ENCODE data around the gene UBR1. TPM values are rescaled to one million over a fixed set of nuclear protein-coding genes. Genes with fewer than 3 reads are reported as not detected.

The UBR1 gene
- polyA plus RNA-seq, 1 donor (not counting 4 experiments of a cell fraction or from before 2014, with no cell fraction given) = 17.4 TPM

- H2AFZ ChIP-seq (ENCODE audit: control insufficient read depth, low read length) = no peak overlapping the region
- dilution Hi-C loops (cut with MboI; ENCODE audit: extremely low pct_ligation_motif_present, low sequenced_read_pairs) = no loop called here
- H3K4me1 ChIP-seq (ENCODE audit: control insufficient read depth, extremely low read depth, insufficient read depth, low read length) = peaks cover 5% of the 10 kb centered on the region
- H4K20me1 ChIP-seq (ENCODE audit: control insufficient read depth, extremely low read depth, insufficient read depth, low read length) = no peaks in the 10 kb centered on the region
- H3K9me3 ChIP-seq (ENCODE audit: control insufficient read depth, low read depth, low read length) = no peaks in the 10 kb centered on the region
- no peak overlapping the region for H3K9ac ChIP-seq (ENCODE audit: control insufficient read depth, extremely low read depth, insufficient read depth, low read length)
- H3K9me1 ChIP-seq (ENCODE audit: control insufficient read depth, extremely low read depth, insufficient read depth, low read length) = no peaks in the 10 kb centered on the region
- TF ChIP-seq EZH2 (IDR thresholded peaks at IDR 0.05; ENCODE audit: low read length) (no peak), CTCF (optimal IDR thresholded peaks at IDR 0.05 in 1 of 3, IDR thresholded peaks at IDR 0.05 in 1 of 3, conservative IDR thresholded peaks at IDR 0.05 in 1 of 3; ENCODE audit: extremely low read depth in 1 of 3, insufficient read depth in 2 of 3, low read length in 3 of 3) (no peak)
- FAIRE-seq = no peak
- peaks cover 6 to 11% of the 10 kb centered on the region in 2 experiments for H3K36me3 ChIP-seq (ENCODE audit: control insufficient read depth in 2 of 2, extremely low read depth in 1 of 2, insufficient read depth in 2 of 2, low read length in 2 of 2)
- H3K4me3 ChIP-seq (ENCODE audit: control insufficient read depth in 2 of 3, extremely low read depth in 1 of 3, insufficient read depth in 2 of 3, low read depth in 1 of 3, low read length in 3 of 3) = no peak overlapping the region
- H3K27me3 ChIP-seq (ENCODE audit: control insufficient read depth, extremely low read depth, insufficient read depth, low read length) = no peaks in the 10 kb centered on the region
- no peak overlapping the region for H3K27ac ChIP-seq (ENCODE audit: control insufficient read depth, insufficient read depth, low read length)
- no peak overlapping the region for H3K4me2 ChIP-seq (ENCODE audit: control insufficient read depth, extremely low read depth, insufficient read depth, low read depth, low read length)
- DNase-seq (ENCODE audit: low read depth, low spot score) = no peak
- H3K79me2 ChIP-seq (ENCODE audit: control insufficient read depth, insufficient read depth, low read length) = no peaks in the 10 kb centered on the region
Measured at GRCh38 chr15:42999201-42999779, 106.5 kb downstream of the UBR1 start.

- dilution Hi-C loops (cut with MboI; ENCODE audit: extremely low pct_ligation_motif_present, low sequenced_read_pairs) = no loop called here
- TF ChIP-seq CTCF (optimal IDR thresholded peaks at IDR 0.05 in 1 of 3, IDR thresholded peaks at IDR 0.05 in 1 of 3, conservative IDR thresholded peaks at IDR 0.05 in 1 of 3; ENCODE audit: extremely low read depth in 1 of 3, insufficient read depth in 2 of 3, low read length in 3 of 3) = no peak
- no peak for TF ChIP-seq EZH2 (IDR thresholded peaks at IDR 0.05; ENCODE audit: low read length)
- FAIRE-seq = no peak
Measured at GRCh38 chr15:42996871-42997270, 109.0 kb downstream of the UBR1 start.

More at GRCh38 chr15:42996871-42997270, 109.0 kb downstream of the UBR1 start:
- no peaks in the 10 kb centered on the region for H3K9me1 ChIP-seq (ENCODE audit: control insufficient read depth, extremely low read depth, insufficient read depth, low read length)
- H3K79me2 ChIP-seq (ENCODE audit: control insufficient read depth, insufficient read depth, low read length) = no peaks in the 10 kb centered on the region
- no peaks in the 10 kb centered on the region for H3K27me3 ChIP-seq (ENCODE audit: control insufficient read depth, extremely low read depth, insufficient read depth, low read length)
- peaks cover 7 to 11% of the 10 kb centered on the region in 2 experiments for H3K36me3 ChIP-seq (ENCODE audit: control insufficient read depth in 2 of 2, extremely low read depth in 1 of 2, insufficient read depth in 2 of 2, low read length in 2 of 2)
- H3K4me1 ChIP-seq (ENCODE audit: control insufficient read depth, extremely low read depth, insufficient read depth, low read length) = peaks cover 5% of the 10 kb centered on the region
- no peak overlapping the region for H3K4me3 ChIP-seq (ENCODE audit: control insufficient read depth in 2 of 3, extremely low read depth in 1 of 3, insufficient read depth in 2 of 3, low read depth in 1 of 3, low read length in 3 of 3)
- no peaks in the 10 kb centered on the region for H3K9me3 ChIP-seq (ENCODE audit: control insufficient read depth, low read depth, low read length)
- DNase-seq (ENCODE audit: low read depth, low spot score) = no peak
- H3K9ac ChIP-seq (ENCODE audit: control insufficient read depth, extremely low read depth, insufficient read depth, low read length) = no peak overlapping the region
- no peaks in the 10 kb centered on the region for H4K20me1 ChIP-seq (ENCODE audit: control insufficient read depth, extremely low read depth, insufficient read depth, low read length)
- H3K4me2 ChIP-seq (ENCODE audit: control insufficient read depth, extremely low read depth, insufficient read depth, low read depth, low read length) = no peak overlapping the region
- no peak overlapping the region for H3K27ac ChIP-seq (ENCODE audit: control insufficient read depth, insufficient read depth, low read length)
- H2AFZ ChIP-seq (ENCODE audit: control insufficient read depth, low read length) = no peak overlapping the region

Measured in keratinocyte (primary cell).